ENCODE measurements around the gene CIB4. TPM values are rescaled to one million over a fixed set of nuclear protein-coding genes. Genes with fewer than 3 reads are reported as not detected.

The CIB4 gene
- total and polyA plus RNA-seq, 9 of the 15 experiments (the other 6 are each of a cell fraction or from before 2014, with no cell fraction given): not detected

GRCh38 chr2:26578581-26578980 lies 62.6 kb downstream of the CIB4 start (continued):
- TF ChIP-seq SAP30 (IDR thresholded peaks at IDR 0.05; ENCODE audit: borderline replicate concordance, insufficient read depth, low read depth, low read length, poor library complexity, severe bottlenecking): no peak
- TF ChIP-seq SMARCA4 (IDR thresholded peaks at IDR 0.05): no peak

GRCh38 chr2:26578113-26578458 lies 63.1 kb downstream of the CIB4 start:
- Histone ChIP-seq H2AFZ (ENCODE audit: low read depth, low read length) (no peak overlapping the region), H3K4me3 (no peak overlapping the region), H3K4me1 (replicated peaks in 1 of 2; ENCODE audit: control insufficient read depth in 2 of 2, insufficient read depth in 2 of 2, low read length in 2 of 2) (no peaks in the 10 kb centered on the region; a peak in 1 of 5 replicates), H3K27ac (ENCODE audit: extremely low read depth, low read depth, low read length) (no peak overlapping the region), H3K9ac (ENCODE audit: insufficient read depth in 1 of 2, low read depth in 2 of 2, low read length in 2 of 2) (no peak overlapping the region), H4K20me1 (replicated peaks; ENCODE audit: control insufficient read depth, insufficient read depth, low read length) (peaks cover 8% of the 10 kb centered on the region), H3K27me3 (ENCODE audit: control insufficient read depth in 2 of 2, insufficient read depth in 2 of 2, low read length in 2 of 2) (peaks cover 38 to 96% of the 10 kb centered on the region in 2 experiments), H3K9me3 (replicated peaks; ENCODE audit: control insufficient read depth, insufficient read depth, low read depth, low read length) (no peaks in the 10 kb centered on the region), H3K36me3 (ENCODE audit: control insufficient read depth, insufficient read depth, low read length) (no peaks in the 10 kb centered on the region), H3K79me2 (ENCODE audit: control insufficient read depth, insufficient read depth, low read length) (no peaks in the 10 kb centered on the region), H3K9me1 (ENCODE audit: control insufficient read depth, insufficient read depth, low read length) (no peaks in the 10 kb centered on the region), H3K4me2 (ENCODE audit: insufficient read depth, low read length) (no peak overlapping the region)
- ChIA-PET POLR2A (interaction anchor here (0.7 kb wide), 1 partner anchor 38 kb away, joined by 3 read pairs; no protein-coding TSS in a partner anchor), CTCF (ENCODE audit: low intra/inter-chr PET ratio) (interaction anchor here (0.6 to 3.5 kb wide), 4 partner anchors 56 to 168 kb away, joined by 3 to 31 read pairs (median 10); no protein-coding TSS in a partner anchor)
- TF ChIP-seq POLR2B (IDR thresholded peaks at IDR 0.05; ENCODE audit: low read depth, partially characterized antibody) (no peak), TOE1 (IDR thresholded peaks at IDR 0.05; ENCODE audit: borderline replicate concordance) (no peak), TOE1 (CRISPR knock-in tag; IDR thresholded peaks at IDR 0.05; ENCODE audit: borderline replicate concordance, low read depth) (0 out of 2 replicates have a peak, but pooled peaks have one; percentile 3), TRIM28 (IDR thresholded peaks at IDR 0.05) (no peak), LEF1 (IDR thresholded peaks at IDR 0.05) (no peak), L3MBTL2 (IDR thresholded peaks at IDR 0.05) (no peak), MTA1 (IDR thresholded peaks at IDR 0.05; ENCODE audit: borderline replicate concordance) (no peak), HMBOX1 (IDR thresholded peaks at IDR 0.05) (no peak), JUN (IDR thresholded peaks at IDR 0.05; ENCODE audit: borderline replicate concordance, low read depth, low read length) (no peak), JUN (CRISPR knock-in tag; IDR thresholded peaks at IDR 0.05; ENCODE audit: borderline replicate concordance) (0 out of 2 replicates have a peak, but pooled peaks have one; percentile 34), KAT2B (IDR thresholded peaks at IDR 0.05; ENCODE audit: low read depth, low read length) (no peak), IRF1 (CRISPR knock-in tag; IDR thresholded peaks at IDR 0.05; ENCODE audit: borderline replicate concordance) (no peak), NR4A1 (CRISPR knock-in tag; IDR thresholded peaks at IDR 0.05) (no peak), NR4A1 (tag; IDR thresholded peaks at IDR 0.05) (no peak), TAL1 (IDR thresholded peaks at IDR 0.05) (no peak)
- TF ChIP-seq, protein P1, sequence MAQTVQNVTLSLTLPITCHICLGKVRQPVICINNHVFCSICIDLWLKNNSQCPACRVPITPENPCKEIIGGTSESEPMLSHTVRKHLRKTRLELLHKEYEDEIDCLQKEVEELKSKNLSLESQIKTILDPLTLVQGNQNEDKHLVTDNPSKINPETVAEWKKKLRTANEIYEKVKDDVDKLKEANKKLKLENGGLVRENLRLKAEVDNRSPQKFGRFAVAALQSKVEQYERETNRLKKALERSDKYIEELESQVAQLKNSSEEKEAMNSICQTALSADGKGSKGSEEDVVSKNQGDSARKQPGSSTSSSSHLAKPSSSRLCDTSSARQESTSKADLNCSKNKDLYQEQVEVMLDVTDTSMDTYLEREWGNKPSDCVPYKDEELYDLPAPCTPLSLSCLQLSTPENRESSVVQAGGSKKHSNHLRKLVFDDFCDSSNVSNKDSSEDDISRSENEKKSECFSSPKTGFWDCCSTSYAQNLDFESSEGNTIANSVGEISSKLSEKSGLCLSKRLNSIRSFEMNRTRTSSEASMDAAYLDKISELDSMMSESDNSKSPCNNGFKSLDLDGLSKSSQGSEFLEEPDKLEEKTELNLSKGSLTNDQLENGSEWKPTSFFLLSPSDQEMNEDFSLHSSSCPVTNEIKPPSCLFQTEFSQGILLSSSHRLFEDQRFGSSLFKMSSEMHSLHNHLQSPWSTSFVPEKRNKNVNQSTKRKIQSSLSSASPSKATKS (CRISPR knock-in tag; IDR thresholded peaks at IDR 0.05): no peak
- 20% methylated on average over 3 of the region's 3 CpGs for WGBS (ENCODE audit: insufficient coverage, low coverage, missing lambda C conversion rate)
- BruUV-seq (replicated peaks): no TSS peak
- ATAC-seq (peak; percentile 44), FAIRE-seq (no peak), DNase-seq (ENCODE audit: extremely low read depth in 1 of 4, low spot score in 3 of 4) (no peak)
- in situ Hi-C loops (cut with MboI) (no loop called here), intact Hi-C loops (cut with micrococcal nuclease) (no loop called here)
